IPS-18a (cell line): ENCODE data around the gene FAIM2.

Experiments
- H3K27ac ChIP-seq: one replicate; pipeline ENCODE4 v1.5.1; 2013; ENCODE audit warnings: low read length
- H3K27me3 ChIP-seq: one replicate; pipeline ENCODE4 v1.6.1; 2013; ENCODE audit warnings: mild to moderate bottlenecking, low read length; ENCODE audit not compliant: control insufficient read depth, insufficient read depth
- H3K36me3 ChIP-seq: one replicate; pipeline ENCODE4 v1.6.1; 2013; ENCODE audit warnings: low read depth, low read length; ENCODE audit not compliant: control insufficient read depth
- H3K4me1 ChIP-seq: one replicate; pipeline ENCODE4 v1.6.1; 2013; ENCODE audit warnings: low read depth, low read length; ENCODE audit not compliant: control insufficient read depth
- H3K4me3 ChIP-seq: one replicate; pipeline ENCODE4 v1.5.1; 2013; ENCODE audit warnings: low read length
- H3K9ac ChIP-seq: one replicate; pipeline ENCODE4 v1.6.1; 2013; ENCODE audit warnings: mild to moderate bottlenecking, low read length, moderate library complexity
- H3K9me3 ChIP-seq: one replicate; pipeline ENCODE4 v1.6.1; 2013; ENCODE audit warnings: low read depth, low read length; ENCODE audit not compliant: control insufficient read depth

Gene FAIM2

GRCh38 chr12:49871263-49871561 lies 32.5 kb downstream of the FAIM2 start:
- Histone ChIP-seq H3K9ac (no peak overlapping the region), H3K27me3 (no peaks in the 10 kb centered on the region), H3K27ac (no peak overlapping the region), H3K36me3 (no peaks in the 10 kb centered on the region), H3K4me1 (no peaks in the 10 kb centered on the region), H3K4me3 (no peak overlapping the region), H3K9me3 (no peaks in the 10 kb centered on the region)

- Histone ChIP-seq H3K4me1 (no peaks in the 10 kb centered on the region), H3K27ac (no peak overlapping the region)
Observed at GRCh38 chr12:49870501-49871262, 33.0 kb downstream of the FAIM2 start.

GRCh38 chr12:49869816-49870500 lies 33.7 kb downstream of the FAIM2 start:
- H3K36me3 ChIP-seq: no peaks in the 10 kb centered on the region
- no peaks in the 10 kb centered on the region for H3K27me3 ChIP-seq
- no peak overlapping the region for H3K9ac ChIP-seq
- no peaks in the 10 kb centered on the region for H3K9me3 ChIP-seq
- H3K4me3 ChIP-seq: no peak overlapping the region
- no peak overlapping the region for H3K27ac ChIP-seq
- H3K4me1 ChIP-seq: no peaks in the 10 kb centered on the region

More at GRCh38 chr12:49870501-49871262, 33.0 kb downstream of the FAIM2 start:
- no peak overlapping the region for H3K4me3 ChIP-seq
- H3K9ac ChIP-seq: no peak overlapping the region
- no peaks in the 10 kb centered on the region for H3K36me3 ChIP-seq
- no peaks in the 10 kb centered on the region for H3K27me3 ChIP-seq
- H3K9me3 ChIP-seq: no peaks in the 10 kb centered on the region

- Histone ChIP-seq H3K36me3 (no peaks in the 10 kb centered on the region), H3K9me3 (no peaks in the 10 kb centered on the region), H3K4me1 (no peaks in the 10 kb centered on the region), H3K27ac (no peak overlapping the region), H3K4me3 (no peak overlapping the region), H3K9ac (no peak overlapping the region), H3K27me3 (no peaks in the 10 kb centered on the region)
Observed at GRCh38 chr12:49868952-49869815, 34.5 kb downstream of the FAIM2 start.

GRCh38 chr12:49868449-49868848 lies 35.3 kb downstream of the FAIM2 start:
- Histone ChIP-seq H3K9ac (no peak overlapping the region), H3K27me3 (no peaks in the 10 kb centered on the region), H3K36me3 (no peaks in the 10 kb centered on the region), H3K27ac (no peak overlapping the region), H3K9me3 (no peaks in the 10 kb centered on the region), H3K4me3 (no peak overlapping the region), H3K4me1 (no peaks in the 10 kb centered on the region)

- Histone ChIP-seq H3K4me3 (no peak overlapping the region), H3K36me3 (no peaks in the 10 kb centered on the region), H3K9me3 (no peaks in the 10 kb centered on the region), H3K4me1 (no peaks in the 10 kb centered on the region), H3K27me3 (no peaks in the 10 kb centered on the region), H3K27ac (no peak overlapping the region), H3K9ac (no peak overlapping the region)
Observed at GRCh38 chr12:49867570-49868341, 35.9 kb downstream of the FAIM2 start.

- H3K4me1 ChIP-seq: no peaks in the 10 kb centered on the region
- no peaks in the 10 kb centered on the region for H3K9me3 ChIP-seq
- no peak overlapping the region for H3K27ac ChIP-seq
- no peak overlapping the region for H3K9ac ChIP-seq
- no peaks in the 10 kb centered on the region for H3K27me3 ChIP-seq
- H3K36me3 ChIP-seq: no peaks in the 10 kb centered on the region
- no peak overlapping the region for H3K4me3 ChIP-seq
Observed at GRCh38 chr12:49866859-49867569, 36.7 kb downstream of the FAIM2 start.

- Histone ChIP-seq H3K27ac (no peak overlapping the region), H3K36me3 (no peaks in the 10 kb centered on the region), H3K9me3 (no peaks in the 10 kb centered on the region), H3K27me3 (no peaks in the 10 kb centered on the region), H3K4me1 (no peaks in the 10 kb centered on the region), H3K4me3 (no peak overlapping the region), H3K9ac (no peak overlapping the region)
Observed at GRCh38 chr12:49865782-49866135, 37.9 kb downstream of the FAIM2 start.

- H3K9ac ChIP-seq: no peak overlapping the region
- H3K27ac ChIP-seq: no peak overlapping the region
- H3K4me3 ChIP-seq: no peak overlapping the region
- no peaks in the 10 kb centered on the region for H3K27me3 ChIP-seq
- H3K36me3 ChIP-seq: no peaks in the 10 kb centered on the region
- no peaks in the 10 kb centered on the region for H3K4me1 ChIP-seq
- no peaks in the 10 kb centered on the region for H3K9me3 ChIP-seq
Observed at GRCh38 chr12:49865109-49865781, 38.5 kb downstream of the FAIM2 start.

- no peaks in the 10 kb centered on the region for H3K4me1 ChIP-seq
- H3K9me3 ChIP-seq: no peaks in the 10 kb centered on the region
- no peak overlapping the region for H3K4me3 ChIP-seq
- H3K9ac ChIP-seq: no peak overlapping the region
- no peaks in the 10 kb centered on the region for H3K36me3 ChIP-seq
- no peaks in the 10 kb centered on the region for H3K27me3 ChIP-seq
- H3K27ac ChIP-seq: no peak overlapping the region
Observed at GRCh38 chr12:49864798-49865090, 39.0 kb downstream of the FAIM2 start.
